Measurements from ENCODE around the gene PI4K2A.

GRCh38 chr10:97724341-97724941 is 84.0 kb downstream of the PI4K2A start:
- TF ChIP-seq CTCF (IDR thresholded peaks at IDR 0.05; ENCODE audit: insufficient read depth, low read length, poor library complexity, severe bottlenecking) (no peak), EZH2phosphoT487 (conservative IDR thresholded peaks at IDR 0.05; ENCODE audit: low read length) (no peak)
